Measurements from ENCODE around the gene SULT1C3. TPM values are rescaled to one million over a fixed set of nuclear protein-coding genes. Genes with fewer than 3 reads are reported as not detected.

The SULT1C3 gene
- total RNA-seq, 5 donors from 2014 or later (not counting 1 experiment from before 2014, with no cell fraction given): not detected

GRCh38 chr2:108223573-108223972 lies 16.2 kb upstream of the SULT1C3 start:
- Histone ChIP-seq H3K27ac (ENCODE audit: low read length) (no peak overlapping the region), H3K27me3 (replicated peaks in 1 of 2; ENCODE audit: control insufficient read depth in 2 of 2, extremely low read depth in 1 of 2, insufficient read depth in 2 of 2, low read length in 1 of 2) (peaks cover 0 to 2% of the 10 kb centered on the region in 2 experiments), H3K4me1 (ENCODE audit: control insufficient read depth in 1 of 2, extremely low read depth in 1 of 2, insufficient read depth in 2 of 2, low read length in 2 of 2) (no peaks in the 10 kb centered on the region), H3K36me3 (ENCODE audit: control insufficient read depth in 2 of 2, extremely low read depth in 1 of 2, insufficient read depth in 1 of 2, low read length in 1 of 2) (no peaks in the 10 kb centered on the region), H3K4me3 (ENCODE audit: control insufficient read depth in 1 of 2, extremely low read depth in 1 of 2, low read length in 1 of 2) (no peak overlapping the region), H3K9me3 (no peaks in the 10 kb centered on the region)
- Mint-ChIP-seq H3K9me3 (peaks cover 0 to 16% (median 10%) of the 10 kb centered on the region in 3 donors), H3K27ac (no peak overlapping the region), H3K36me3 (no peaks in the 10 kb centered on the region), H3K27me3 (peaks cover 6 to 12% of the 10 kb centered on the region in 2 donors), H3K4me1 (no peaks in the 10 kb centered on the region), H3K4me3 (no peak overlapping the region)
- WGBS (ENCODE audit: insufficient coverage): 58% methylated on average over 3 of the region's 4 CpGs
- DNase-seq (no peak), ATAC-seq (replicated peaks in 1 of 4) (no peak)
- CTCF ChIA-PET: interaction anchor here in 1 of 2 donors (0.6 kb wide), 1 partner anchor 43 kb away, joined by 3 read pairs; no protein-coding TSS in a partner anchor
- POLR2A ChIA-PET: no interaction called here

- H3K9me3 ChIP-seq: no peaks in the 10 kb centered on the region
- no peaks in the 10 kb centered on the region for H3K4me1 ChIP-seq (ENCODE audit: control insufficient read depth in 1 of 2, extremely low read depth in 1 of 2, insufficient read depth in 2 of 2, low read length in 2 of 2)
- H3K36me3 Mint-ChIP-seq: no peaks in the 10 kb centered on the region
- no peaks in the 10 kb centered on the region for H3K4me1 Mint-ChIP-seq
- DNase-seq (no peak), ATAC-seq (replicated peaks in 1 of 4) (no peak)
- H3K27ac Mint-ChIP-seq: no peak overlapping the region
- ChIA-PET CTCF (no interaction called here), POLR2A (no interaction called here)
- H3K27me3 Mint-ChIP-seq: peaks cover 7 to 12% of the 10 kb centered on the region in 2 donors
- peaks cover 0 to 16% (median 10%) of the 10 kb centered on the region in 3 donors for H3K9me3 Mint-ChIP-seq
- no peak overlapping the region for H3K4me3 Mint-ChIP-seq
- H3K4me3 ChIP-seq (ENCODE audit: control insufficient read depth in 1 of 2, extremely low read depth in 1 of 2, low read length in 1 of 2): no peak overlapping the region
- no peak overlapping the region for H3K27ac ChIP-seq (ENCODE audit: low read length)
- 100% methylated on average over 1 of the region's 1 CpG for WGBS (ENCODE audit: insufficient coverage)
- H3K36me3 ChIP-seq (ENCODE audit: control insufficient read depth in 2 of 2, extremely low read depth in 1 of 2, insufficient read depth in 1 of 2, low read length in 1 of 2): no peaks in the 10 kb centered on the region
- H3K27me3 ChIP-seq (replicated peaks in 1 of 2; ENCODE audit: control insufficient read depth in 2 of 2, extremely low read depth in 1 of 2, insufficient read depth in 2 of 2, low read length in 1 of 2): peaks cover 0 to 2% of the 10 kb centered on the region in 2 experiments
Observed at GRCh38 chr2:108224022-108224421, 15.7 kb upstream of the SULT1C3 start.

GRCh38 chr2:108226564-108226963 lies 13.2 kb upstream of the SULT1C3 start:
- ChIA-PET POLR2A (no interaction called here), CTCF (no interaction called here)
- H3K36me3 Mint-ChIP-seq: no peaks in the 10 kb centered on the region
- ATAC-seq (replicated peaks in 1 of 4): no peak
- no peak for DNase-seq
- peaks cover 13 to 24% of the 10 kb centered on the region in 2 donors for H3K27me3 Mint-ChIP-seq
- Histone ChIP-seq H3K9me3 (no peaks in the 10 kb centered on the region), H3K4me1 (ENCODE audit: control insufficient read depth in 1 of 2, extremely low read depth in 1 of 2, insufficient read depth in 2 of 2, low read length in 2 of 2) (no peaks in the 10 kb centered on the region), H3K4me3 (ENCODE audit: control insufficient read depth in 1 of 2, extremely low read depth in 1 of 2, low read length in 1 of 2) (no peak overlapping the region), H3K27ac (ENCODE audit: low read length) (no peak overlapping the region), H3K36me3 (ENCODE audit: control insufficient read depth in 2 of 2, extremely low read depth in 1 of 2, insufficient read depth in 1 of 2, low read length in 1 of 2) (no peaks in the 10 kb centered on the region), H3K27me3 (replicated peaks in 1 of 2; ENCODE audit: control insufficient read depth in 2 of 2, extremely low read depth in 1 of 2, insufficient read depth in 2 of 2, low read length in 1 of 2) (no peaks in the 10 kb centered on the region)
- 18% methylated on average over 2 of the region's 2 CpGs for WGBS (ENCODE audit: insufficient coverage)
- H3K9me3 Mint-ChIP-seq: peaks cover 0 to 16% (median 10%) of the 10 kb centered on the region in 3 donors
- no peak overlapping the region for H3K27ac Mint-ChIP-seq
- no peak overlapping the region for H3K4me3 Mint-ChIP-seq
- H3K4me1 Mint-ChIP-seq: no peaks in the 10 kb centered on the region

GRCh38 chr2:108228006-108228405 lies 11.8 kb upstream of the SULT1C3 start:
- Mint-ChIP-seq H3K27ac (no peak overlapping the region), H3K4me3 (no peak overlapping the region), H3K27me3 (peaks cover 13 to 21% of the 10 kb centered on the region in 2 donors), H3K36me3 (no peaks in the 10 kb centered on the region), H3K4me1 (no peaks in the 10 kb centered on the region), H3K9me3 (peaks cover 0 to 10% (median 8%) of the 10 kb centered on the region in 3 donors)
- H3K27me3 ChIP-seq (replicated peaks in 1 of 2; ENCODE audit: control insufficient read depth in 2 of 2, extremely low read depth in 1 of 2, insufficient read depth in 2 of 2, low read length in 1 of 2): no peaks in the 10 kb centered on the region
- no peak overlapping the region for H3K27ac ChIP-seq (ENCODE audit: low read length)
- no peaks in the 10 kb centered on the region for H3K9me3 ChIP-seq
- DNase-seq (no peak), ATAC-seq (replicated peaks in 1 of 4) (no peak)
- WGBS (ENCODE audit: insufficient coverage): no CpG with 5 or more reads among the region's 4 CpGs
- H3K36me3 ChIP-seq (ENCODE audit: control insufficient read depth in 2 of 2, extremely low read depth in 1 of 2, insufficient read depth in 1 of 2, low read length in 1 of 2): no peaks in the 10 kb centered on the region
- POLR2A ChIA-PET: no interaction called here
- CTCF ChIA-PET: no interaction called here
- no peaks in the 10 kb centered on the region for H3K4me1 ChIP-seq (ENCODE audit: control insufficient read depth in 1 of 2, extremely low read depth in 1 of 2, insufficient read depth in 2 of 2, low read length in 2 of 2)
- no peak overlapping the region for H3K4me3 ChIP-seq (ENCODE audit: control insufficient read depth in 1 of 2, extremely low read depth in 1 of 2, low read length in 1 of 2)

GRCh38 chr2:108228537-108228936 lies 11.2 kb upstream of the SULT1C3 start:
- H3K4me3 Mint-ChIP-seq: no peak overlapping the region
- CTCF ChIA-PET: no interaction called here
- Histone ChIP-seq H3K36me3 (ENCODE audit: control insufficient read depth in 2 of 2, extremely low read depth in 1 of 2, insufficient read depth in 1 of 2, low read length in 1 of 2) (no peaks in the 10 kb centered on the region), H3K27ac (ENCODE audit: low read length) (no peak overlapping the region), H3K9me3 (no peaks in the 10 kb centered on the region), H3K4me1 (ENCODE audit: control insufficient read depth in 1 of 2, extremely low read depth in 1 of 2, insufficient read depth in 2 of 2, low read length in 2 of 2) (no peaks in the 10 kb centered on the region), H3K27me3 (replicated peaks in 1 of 2; ENCODE audit: control insufficient read depth in 2 of 2, extremely low read depth in 1 of 2, insufficient read depth in 2 of 2, low read length in 1 of 2) (no peaks in the 10 kb centered on the region), H3K4me3 (ENCODE audit: control insufficient read depth in 1 of 2, extremely low read depth in 1 of 2, low read length in 1 of 2) (no peak overlapping the region)
- H3K36me3 Mint-ChIP-seq: no peaks in the 10 kb centered on the region
- H3K27me3 Mint-ChIP-seq: peaks cover 13 to 26% of the 10 kb centered on the region in 2 donors
- no peak for DNase-seq
- H3K4me1 Mint-ChIP-seq: no peaks in the 10 kb centered on the region
- H3K9me3 Mint-ChIP-seq: peaks cover 0 to 6% (median 6%) of the 10 kb centered on the region in 3 donors
- WGBS (ENCODE audit: insufficient coverage): no CpG with 5 or more reads among the region's 1 CpG
- no peak overlapping the region for H3K27ac Mint-ChIP-seq
- ATAC-seq (replicated peaks in 1 of 4): no peak
- POLR2A ChIA-PET: no interaction called here

GRCh38 chr2:108229875-108230274 lies 9.9 kb upstream of the SULT1C3 start:
- H3K4me3 ChIP-seq (ENCODE audit: control insufficient read depth in 1 of 2, extremely low read depth in 1 of 2, low read length in 1 of 2): no peak overlapping the region
- H3K9me3 Mint-ChIP-seq: peaks cover under 1 to 2% (median 2%) of the 10 kb centered on the region in 3 donors
- no peaks in the 10 kb centered on the region for H3K36me3 Mint-ChIP-seq
- no peaks in the 10 kb centered on the region for H3K27me3 ChIP-seq (replicated peaks in 1 of 2; ENCODE audit: control insufficient read depth in 2 of 2, extremely low read depth in 1 of 2, insufficient read depth in 2 of 2, low read length in 1 of 2)
- peaks cover 14 to 30% of the 10 kb centered on the region in 2 donors for H3K27me3 Mint-ChIP-seq
- CTCF ChIA-PET: no interaction called here
- H3K36me3 ChIP-seq (ENCODE audit: control insufficient read depth in 2 of 2, extremely low read depth in 1 of 2, insufficient read depth in 1 of 2, low read length in 1 of 2): no peaks in the 10 kb centered on the region
- no peaks in the 10 kb centered on the region for H3K4me1 ChIP-seq (ENCODE audit: control insufficient read depth in 1 of 2, extremely low read depth in 1 of 2, insufficient read depth in 2 of 2, low read length in 2 of 2)
- POLR2A ChIA-PET: no interaction called here
- H3K27ac ChIP-seq (ENCODE audit: low read length): no peak overlapping the region
- no peaks in the 10 kb centered on the region for H3K4me1 Mint-ChIP-seq
- H3K27ac Mint-ChIP-seq: no peak overlapping the region
- no peaks in the 10 kb centered on the region for H3K9me3 ChIP-seq
- ATAC-seq (replicated peaks in 1 of 4) (no peak), DNase-seq (no peak)
- WGBS (ENCODE audit: insufficient coverage): no CpG with 5 or more reads among the region's 2 CpGs
- H3K4me3 Mint-ChIP-seq: no peak overlapping the region

GRCh38 chr2:108235577-108235976 lies 4.2 kb upstream of the SULT1C3 start:
- H3K9me3 Mint-ChIP-seq: peaks cover 3 to 18% (median 16%) of the 10 kb centered on the region in 3 donors
- CTCF ChIA-PET: no interaction called here
- DNase-seq (no peak), ATAC-seq (replicated peaks in 1 of 4) (no peak)
- Histone ChIP-seq H3K36me3 (ENCODE audit: control insufficient read depth in 2 of 2, extremely low read depth in 1 of 2, insufficient read depth in 1 of 2, low read length in 1 of 2) (no peaks in the 10 kb centered on the region), H3K4me1 (ENCODE audit: control insufficient read depth in 1 of 2, extremely low read depth in 1 of 2, insufficient read depth in 2 of 2, low read length in 2 of 2) (no peaks in the 10 kb centered on the region), H3K27me3 (replicated peaks in 1 of 2; ENCODE audit: control insufficient read depth in 2 of 2, extremely low read depth in 1 of 2, insufficient read depth in 2 of 2, low read length in 1 of 2) (no peaks in the 10 kb centered on the region), H3K9me3 (no peaks in the 10 kb centered on the region), H3K4me3 (ENCODE audit: control insufficient read depth in 1 of 2, extremely low read depth in 1 of 2, low read length in 1 of 2) (no peak overlapping the region), H3K27ac (ENCODE audit: low read length) (no peak overlapping the region)
- POLR2A ChIA-PET: no interaction called here
- H3K27me3 Mint-ChIP-seq: peaks cover 1 to 13% of the 10 kb centered on the region in 2 donors
- H3K4me3 Mint-ChIP-seq: no peak overlapping the region
- no peak overlapping the region for H3K27ac Mint-ChIP-seq
- WGBS (ENCODE audit: insufficient coverage): no CpG with 5 or more reads among the region's 4 CpGs
- peaks cover 2% of the 10 kb centered on the region for H3K36me3 Mint-ChIP-seq
- no peaks in the 10 kb centered on the region for H3K4me1 Mint-ChIP-seq
